Measurements from ENCODE around the gene PAPPA. TPM values are rescaled to one million over a fixed set of nuclear protein-coding genes. Genes with fewer than 3 reads are reported as not detected.

The PAPPA gene
- polyA plus RNA-seq, 5 donors, result 0.42 to 2.0 (median 1.2) TPM

DNA sequence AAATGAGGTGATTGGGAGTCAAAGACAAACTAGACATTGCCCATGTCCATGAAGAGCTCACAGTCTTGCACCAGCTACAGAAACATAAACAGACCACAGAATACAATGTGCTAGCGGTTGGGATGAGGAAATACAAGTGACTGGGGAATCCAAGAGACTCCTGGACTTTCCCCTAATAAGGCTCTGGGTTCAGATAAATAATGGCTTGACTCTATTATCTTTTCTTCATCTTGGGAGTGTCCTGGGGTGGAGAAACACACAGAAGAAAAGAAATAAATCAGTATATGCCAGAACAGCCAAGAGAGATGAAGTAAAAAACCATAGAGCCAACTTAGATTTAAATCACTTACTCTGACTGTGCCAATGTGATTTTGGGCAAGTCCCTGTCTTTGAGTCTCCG is 227.8 kb downstream of the PAPPA start:
- no peak for DNase-seq

DNA sequence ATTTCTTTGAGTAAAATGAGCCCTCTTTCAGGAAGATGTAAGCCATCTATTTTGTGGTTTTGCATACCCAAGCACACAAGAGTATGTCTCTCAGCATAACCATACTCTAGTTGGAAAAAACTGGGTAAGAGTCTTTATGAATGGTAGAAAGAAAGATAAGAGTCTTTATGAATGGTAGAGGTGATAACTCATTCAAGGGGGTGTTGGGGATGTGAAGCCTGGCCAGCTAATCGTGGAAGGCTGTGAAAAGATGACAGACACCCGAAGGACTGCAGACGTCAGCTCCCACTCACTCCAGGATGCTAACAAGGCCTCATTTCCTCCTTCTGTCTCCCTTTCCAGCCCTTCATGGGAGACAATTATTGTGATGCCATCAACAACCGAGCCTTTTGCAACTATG is 228.5 kb downstream of the PAPPA start:
- no peak for DNase-seq

DNA sequence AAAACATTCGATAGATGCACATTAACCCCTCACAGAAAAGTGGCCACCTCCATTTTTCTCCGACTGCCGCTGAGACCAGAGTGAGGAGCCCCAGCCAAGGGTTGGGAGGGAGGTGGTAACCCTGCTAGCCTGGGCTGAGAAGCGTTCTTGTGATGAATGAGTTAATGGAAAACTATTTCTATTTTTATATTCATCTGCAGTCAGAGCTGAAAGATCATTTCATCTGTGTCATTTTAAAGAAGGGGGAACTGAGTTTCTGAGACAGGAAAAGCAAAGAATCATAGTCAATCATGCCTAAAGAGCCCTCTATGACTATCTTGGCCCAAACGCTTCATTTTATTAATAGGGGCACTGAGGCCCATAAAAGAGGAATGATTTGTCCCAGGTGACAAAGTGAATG is 229.5 kb downstream of the PAPPA start:
- DNase-seq, result no peak

DNA sequence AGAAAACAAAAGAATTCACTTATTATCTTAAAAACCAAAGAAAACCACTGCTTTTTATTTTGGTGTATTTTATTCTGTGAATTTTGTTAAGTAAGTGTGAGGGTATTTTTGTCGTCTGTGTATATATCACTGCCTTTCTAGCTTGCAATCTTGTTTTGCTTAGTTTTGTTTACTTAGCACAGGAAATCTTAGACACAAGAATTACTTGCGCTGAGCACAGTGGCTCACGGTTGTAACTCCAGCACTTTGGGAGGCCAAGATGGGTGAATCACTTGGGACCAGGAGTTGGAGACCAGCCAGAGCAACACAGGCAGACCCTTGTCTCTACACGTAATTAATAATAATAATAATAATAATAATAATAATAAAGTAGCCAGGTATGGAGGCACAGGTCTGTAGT is 230.3 kb downstream of the PAPPA start:
- DNase-seq, result no peak

DNA sequence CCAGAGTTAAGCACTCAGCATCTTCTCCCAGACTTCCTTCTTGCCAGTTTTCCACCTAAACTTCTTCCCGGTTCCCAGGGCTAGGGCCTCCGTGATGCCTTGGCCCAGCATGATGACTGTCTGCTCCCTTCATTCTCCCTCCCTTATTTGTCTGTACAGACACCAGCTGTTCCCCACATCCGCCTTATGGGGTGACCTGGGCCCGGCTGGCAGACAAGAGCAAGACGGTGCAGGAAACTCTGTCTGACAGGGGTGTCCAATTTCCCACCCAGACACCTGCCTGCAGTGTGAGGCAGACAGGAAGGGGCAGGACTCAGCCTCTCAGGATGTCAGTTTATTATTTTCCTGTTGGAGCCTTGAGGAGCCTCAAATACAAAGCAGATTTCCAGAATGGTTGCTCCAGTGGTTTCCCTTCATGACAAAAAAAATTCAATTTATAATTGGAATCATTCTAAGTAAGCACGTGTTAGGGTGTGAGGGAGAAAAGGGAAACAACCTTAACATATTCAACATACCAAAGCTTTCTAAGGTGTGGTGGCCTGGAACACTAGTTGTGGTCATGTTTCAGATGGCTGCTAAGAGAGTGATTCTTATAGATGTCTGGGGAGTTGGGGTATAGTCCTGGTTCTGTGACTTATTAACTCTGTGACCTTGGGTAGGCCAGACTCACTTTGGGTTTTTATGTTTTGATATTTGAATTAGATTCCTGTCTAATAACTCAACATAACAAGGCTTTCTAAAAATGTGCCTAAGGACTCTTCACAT is 234.5 kb downstream of the PAPPA start:
- no peak for DNase-seq

DNA sequence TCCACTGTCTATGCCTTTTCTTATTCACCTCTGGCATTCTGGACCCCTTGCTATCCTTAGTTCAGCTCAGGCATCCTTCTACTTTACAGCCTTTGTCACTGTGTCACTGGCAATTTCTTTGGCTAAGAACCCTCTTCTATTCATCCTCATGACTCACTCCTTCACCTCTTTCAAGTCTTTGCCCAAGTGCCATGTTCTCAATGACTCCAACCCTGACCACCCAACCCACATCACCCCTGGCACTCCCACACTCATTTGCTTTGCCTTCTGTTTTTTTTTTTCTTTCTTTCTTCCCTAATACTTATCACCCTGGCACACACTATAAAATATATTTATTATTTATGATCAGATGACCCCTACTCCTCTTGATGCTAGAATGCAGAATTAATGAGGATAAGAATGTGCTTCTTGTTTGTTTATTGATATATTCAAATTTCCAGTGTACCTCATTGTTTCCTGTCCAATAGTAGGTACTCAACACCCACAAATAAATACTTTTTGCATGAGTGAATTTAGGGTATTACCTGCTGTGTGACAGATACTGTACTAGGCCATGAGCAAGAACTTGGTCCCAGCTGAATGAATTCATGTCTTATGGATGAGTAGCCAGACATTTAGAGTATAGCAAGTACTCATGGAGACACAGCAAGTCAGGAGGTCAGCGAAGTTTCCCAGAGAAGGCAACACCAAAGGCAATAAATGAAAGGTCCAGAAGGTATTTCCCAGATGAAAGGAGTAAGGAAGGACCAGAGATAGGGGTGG is 236.1 kb downstream of the PAPPA start:
- no peak for DNase-seq

DNA sequence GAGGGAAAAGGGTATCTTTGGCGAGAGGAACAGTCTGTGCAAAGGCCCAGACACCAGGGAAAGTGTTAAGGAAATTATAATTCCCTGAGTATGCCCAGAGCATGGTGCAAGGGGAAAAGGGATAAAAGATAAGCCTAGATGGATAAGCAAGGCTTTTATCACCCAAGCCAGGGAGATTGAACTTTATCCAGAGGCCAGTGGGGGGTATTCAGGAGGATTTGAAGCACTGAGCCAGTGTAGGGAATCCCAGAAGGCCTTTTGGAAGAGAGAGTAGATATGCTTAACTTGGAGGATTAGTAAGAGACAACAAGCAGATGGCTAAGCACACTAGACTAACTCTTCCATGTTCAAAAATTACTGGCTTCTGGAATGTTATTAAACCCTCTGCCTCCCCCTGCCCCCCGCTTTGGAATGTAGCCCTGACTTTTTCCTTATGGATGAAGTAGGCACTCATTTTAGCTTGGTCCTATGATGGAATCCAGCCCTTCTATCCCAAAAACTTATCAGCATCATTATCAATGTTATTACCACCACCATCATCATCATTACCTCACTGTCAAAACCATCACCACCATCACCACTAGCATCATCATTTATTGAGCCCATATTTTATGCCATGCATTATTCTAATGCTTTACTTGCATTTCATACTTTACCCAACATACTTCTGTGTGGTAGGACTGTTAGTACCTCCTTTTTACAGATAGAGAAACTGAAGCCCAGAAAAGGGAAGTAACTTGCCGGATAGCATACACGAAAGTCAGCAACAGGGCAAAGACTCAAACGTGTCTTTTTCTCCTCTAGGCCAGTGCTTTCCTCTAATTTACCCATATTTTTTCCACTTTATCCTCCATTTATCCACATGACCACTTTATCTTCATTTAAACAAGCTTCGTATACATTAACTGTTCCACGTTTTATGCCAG is 237.0 kb downstream of the PAPPA start:
- DNase-seq, result no peak

DNA sequence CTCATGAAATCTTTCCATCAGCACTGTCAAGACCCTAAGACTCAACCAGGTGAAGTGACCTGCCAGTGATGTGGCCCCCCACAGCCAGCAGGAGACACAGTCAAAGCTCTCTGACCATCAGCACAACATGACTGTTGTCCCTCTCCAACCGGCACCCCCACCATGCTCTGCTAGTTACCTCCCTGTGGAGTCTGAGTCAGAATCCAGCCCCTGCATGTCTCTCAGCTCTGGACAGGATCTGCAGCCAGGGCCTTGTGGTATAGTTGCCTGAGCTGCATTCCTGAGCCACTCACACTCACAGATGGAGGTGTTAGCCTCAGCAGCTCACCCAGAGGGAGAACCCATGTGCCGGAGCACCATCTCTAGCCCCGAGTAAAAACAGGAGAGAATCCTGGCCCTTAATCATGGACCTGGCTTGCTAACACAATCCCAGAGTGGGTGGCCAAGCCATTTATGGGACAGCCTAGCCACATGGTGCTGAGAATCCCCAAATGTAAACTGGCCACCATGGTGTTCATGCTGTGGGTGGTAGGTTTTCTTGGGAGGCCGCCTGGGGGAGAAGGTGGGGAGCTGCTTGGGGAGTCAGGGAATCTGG is 237.8 kb downstream of the PAPPA start:
- no peak for DNase-seq

DNA sequence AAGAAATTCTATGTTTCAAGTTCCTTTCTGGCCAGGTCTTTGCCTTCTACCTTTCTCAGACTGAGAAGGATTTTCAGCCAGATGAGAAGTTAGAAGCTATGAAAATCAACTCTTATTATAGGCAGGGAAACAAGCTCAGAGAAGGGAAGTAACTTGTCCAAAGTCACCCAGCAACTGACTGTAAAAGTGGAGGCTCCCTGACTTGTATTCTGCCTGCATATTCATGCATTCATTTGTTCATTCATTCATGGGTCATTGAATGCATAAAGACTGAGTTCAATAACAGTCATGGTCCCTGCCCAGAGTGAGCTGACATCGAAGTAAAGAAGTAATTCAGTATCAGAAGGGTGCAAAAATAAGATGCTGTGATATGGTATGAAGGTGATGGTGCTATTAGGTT is 239.6 kb downstream of the PAPPA start:
- no peak for DNase-seq

DNA sequence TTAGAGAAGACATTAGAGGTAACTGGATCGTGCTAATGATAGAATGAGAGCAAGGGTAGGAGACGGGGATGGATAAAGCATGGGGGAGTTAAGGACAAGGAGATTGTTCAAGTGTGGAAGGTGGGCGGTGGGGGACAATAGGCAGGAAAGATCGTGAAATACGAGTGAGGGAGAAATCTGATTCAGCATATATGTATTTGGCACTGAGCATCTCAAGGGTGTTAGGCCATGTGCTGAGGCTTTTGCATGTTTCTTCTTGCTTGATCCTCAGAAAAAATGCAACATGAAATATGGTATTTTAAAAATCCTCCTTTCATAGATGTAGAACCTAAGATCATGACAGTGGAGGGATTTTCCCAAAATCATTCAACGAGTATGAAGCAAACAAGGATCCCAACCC is 240.5 kb downstream of the PAPPA start:
- DNase-seq, result no peak

DNA sequence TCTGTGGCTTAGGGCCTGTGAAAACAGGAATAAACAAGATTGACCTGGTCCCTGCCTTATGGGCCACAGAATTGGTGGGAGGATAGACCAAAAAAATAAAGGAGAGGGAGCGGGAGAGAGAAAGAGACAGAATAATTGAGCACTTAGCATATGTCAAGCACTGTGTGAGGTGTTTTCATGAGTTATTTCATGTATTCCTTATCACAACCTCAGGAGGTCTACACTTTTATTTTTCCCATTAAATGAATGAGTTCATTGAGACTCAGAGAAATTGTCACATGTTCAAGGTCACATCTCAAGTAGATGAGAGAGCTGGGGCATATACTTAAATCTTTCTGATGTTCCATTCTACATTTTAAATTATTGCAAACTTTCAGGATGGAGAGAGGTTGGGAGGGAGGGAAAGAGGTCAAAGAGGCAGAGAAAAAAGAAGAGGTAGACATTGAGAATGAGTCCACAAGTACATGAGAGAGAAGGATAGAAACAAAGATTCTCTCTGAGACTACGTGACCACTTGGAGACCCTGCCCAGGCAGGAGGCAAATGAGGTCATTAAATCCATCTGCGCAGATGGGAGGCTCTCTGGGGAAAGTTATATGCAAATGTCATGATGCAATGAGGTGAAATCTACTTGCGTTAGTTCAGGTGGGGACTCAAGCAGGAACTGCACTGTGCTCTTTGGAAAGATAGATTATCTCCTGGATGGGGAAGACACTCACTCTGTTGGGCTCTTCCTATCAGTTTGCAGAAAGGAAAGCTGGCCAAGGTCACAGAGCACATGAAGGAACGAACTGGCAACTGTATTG is 241.5 kb downstream of the PAPPA start:
- DNase-seq, result no peak

DNA sequence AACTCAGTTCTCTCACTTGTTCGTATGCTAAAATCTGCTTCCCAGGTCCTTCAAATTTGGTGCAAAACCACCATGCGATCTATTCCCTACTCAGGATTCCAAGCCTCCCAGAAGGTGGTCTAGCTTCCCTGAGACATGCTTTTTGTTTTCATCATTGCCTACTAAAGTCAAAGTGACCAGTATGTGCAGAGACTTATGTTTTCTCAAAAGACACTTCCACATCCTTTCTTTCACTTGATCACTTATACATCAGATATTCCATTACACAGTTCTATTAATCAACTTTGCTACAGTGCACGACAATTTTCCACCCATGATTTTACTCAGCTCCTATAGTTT is 242.1 kb downstream of the PAPPA start:
- no peak for DNase-seq

DNA sequence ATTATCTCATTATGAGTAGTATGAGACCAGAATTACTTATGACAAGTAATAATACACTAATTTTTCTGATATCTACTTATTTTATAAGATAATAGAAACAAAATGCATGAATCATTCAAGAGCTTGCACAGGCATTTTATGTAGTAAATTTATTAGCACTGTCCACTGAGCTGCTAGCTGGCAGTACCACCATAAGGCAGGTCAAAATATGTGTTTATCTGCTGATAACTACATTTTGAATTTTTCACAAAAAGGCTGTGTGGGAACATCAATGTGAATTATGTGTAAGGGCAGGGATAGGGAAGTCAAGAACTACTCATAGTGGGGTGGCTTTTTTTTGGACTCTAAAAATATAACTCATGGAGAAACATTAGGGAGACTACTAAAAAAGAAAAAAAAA is 249.6 kb downstream of the PAPPA start:
- DNase-seq, result no peak

DNA sequence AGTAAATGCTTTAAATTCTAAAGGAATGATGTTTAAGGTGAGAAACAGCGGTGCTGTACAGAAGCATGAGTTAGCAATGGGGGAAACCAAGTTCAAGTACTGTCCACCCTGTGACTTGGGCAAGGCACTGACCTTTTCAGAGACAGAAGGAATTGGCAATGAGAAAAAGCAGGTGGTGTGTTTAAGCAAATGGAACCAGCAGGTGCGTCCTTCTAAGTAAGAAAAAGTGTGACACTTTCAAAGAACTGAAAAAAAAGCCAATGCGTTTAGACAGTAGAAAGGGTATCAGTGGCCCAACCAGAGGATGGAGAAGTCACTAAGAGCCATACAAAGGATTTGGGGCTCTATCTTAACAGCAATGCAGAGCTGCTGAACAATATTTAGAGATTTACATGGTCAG is 250.6 kb downstream of the PAPPA start:
- DNase-seq, result no peak

DNA sequence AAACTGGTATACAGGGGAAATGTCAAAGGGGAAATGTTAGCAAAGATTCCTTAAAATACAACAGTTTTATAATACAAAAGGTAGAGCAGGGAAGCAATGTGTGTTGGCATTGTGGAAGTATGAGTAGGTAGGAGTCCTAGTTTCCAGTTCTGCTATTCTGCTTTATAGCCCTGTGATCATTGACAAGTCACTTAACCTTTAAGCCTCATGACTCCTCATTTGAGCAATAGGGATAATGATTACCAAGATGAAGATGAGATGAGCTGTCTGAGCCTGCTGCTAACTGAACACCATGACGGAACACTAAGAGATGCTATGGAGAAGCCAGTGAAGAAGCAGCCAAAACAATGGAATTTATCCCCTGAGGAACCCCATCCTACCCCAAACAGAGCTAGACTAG is 251.7 kb downstream of the PAPPA start:
- no peak for DNase-seq

DNA sequence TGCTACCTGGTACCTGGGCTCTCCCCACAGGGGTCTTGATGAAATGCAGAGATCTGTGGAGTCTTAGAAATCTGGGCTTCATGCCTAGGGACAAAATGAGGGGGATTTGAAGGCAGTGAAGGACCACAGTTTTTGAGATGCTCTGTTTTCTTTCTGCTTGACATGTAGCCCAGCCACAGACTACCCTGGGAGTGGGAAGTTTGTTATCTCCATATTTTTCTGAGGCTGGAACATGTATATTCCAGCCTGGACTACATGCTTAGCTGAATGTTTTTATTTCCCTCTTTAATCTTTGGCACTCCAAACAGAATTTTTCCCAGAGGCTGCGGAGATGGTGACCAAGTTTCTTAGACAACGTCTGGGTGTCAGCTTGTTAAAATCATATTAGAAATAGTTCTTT is 252.9 kb downstream of the PAPPA start:
- DNase-seq, result no peak

DNA sequence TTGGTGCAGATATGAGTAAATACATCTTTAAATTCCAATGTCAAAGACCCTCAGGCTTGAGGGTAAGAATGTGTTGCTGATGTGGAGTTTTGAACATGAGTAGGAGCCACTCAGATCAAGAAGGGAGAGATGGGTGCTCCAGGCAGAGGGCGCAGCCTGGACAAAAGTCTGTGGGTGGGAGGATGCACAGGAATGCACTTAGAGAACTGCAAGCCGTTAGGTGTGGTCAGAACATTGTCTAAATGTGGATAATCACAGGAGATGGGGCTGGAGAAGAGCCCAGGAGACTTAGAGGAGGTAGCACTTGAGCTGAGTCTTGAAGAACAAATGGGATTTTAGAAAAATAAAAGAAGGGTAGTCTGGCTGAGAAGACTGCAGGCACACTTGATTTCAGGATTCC is 255.5 kb downstream of the PAPPA start:
- no peak for DNase-seq

DNA sequence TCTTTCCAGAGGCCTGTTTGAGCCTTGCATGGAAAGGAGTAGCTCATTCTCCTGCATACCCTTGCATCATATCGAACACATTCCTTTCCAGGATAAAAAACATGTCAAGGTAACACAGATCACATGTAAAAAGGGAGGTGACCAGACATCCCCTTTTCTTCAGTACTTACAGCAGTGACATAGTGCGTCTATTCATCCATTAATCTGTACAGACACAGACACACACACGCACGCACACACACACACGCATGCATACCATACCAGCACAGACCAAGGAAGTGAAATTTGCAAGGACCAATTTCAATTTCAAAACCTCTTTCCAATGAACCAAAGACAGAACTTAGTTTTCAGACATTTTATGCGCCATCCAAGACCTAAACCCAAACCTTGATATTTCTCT is 256.0 kb downstream of the PAPPA start:
- DNase-seq, result no peak

DNA sequence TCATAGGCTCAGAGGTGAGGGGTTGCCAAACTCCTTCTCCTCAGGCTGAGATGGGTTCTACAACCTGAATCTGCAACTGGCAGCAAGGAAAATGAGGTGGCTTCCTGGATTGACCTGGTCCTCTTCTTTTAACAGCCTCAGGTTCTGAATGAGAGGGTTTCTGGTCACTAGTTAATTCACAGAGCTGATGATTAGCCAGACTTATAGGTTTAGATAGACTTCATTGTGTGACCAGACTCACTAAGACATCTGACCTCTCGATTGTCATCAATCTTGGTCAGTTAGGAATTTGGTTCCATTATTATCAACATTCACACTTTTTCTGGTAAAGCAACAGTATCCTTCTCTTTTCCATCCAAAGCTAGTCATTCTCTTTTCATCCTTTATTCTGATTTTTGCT is 257.9 kb downstream of the PAPPA start:
- no peak for DNase-seq

DNA sequence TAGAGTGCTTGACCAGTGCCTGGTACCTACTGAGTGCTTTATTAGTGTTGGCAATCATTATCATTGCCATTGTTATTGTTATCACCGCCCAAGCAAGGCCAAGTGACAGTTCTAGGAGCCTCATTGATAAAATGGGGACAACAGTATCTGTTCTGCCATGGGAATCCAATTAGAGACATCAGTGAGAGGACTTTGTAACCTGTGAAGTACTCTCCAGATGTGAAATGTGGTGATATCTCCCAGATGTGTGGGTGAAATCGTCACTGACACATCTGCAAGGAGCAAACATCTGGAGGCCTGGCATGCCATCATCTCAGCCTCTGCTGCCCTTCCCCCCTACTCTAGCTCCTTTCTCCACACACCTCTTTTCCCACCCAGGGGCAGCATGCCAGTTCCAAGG is 260.8 kb downstream of the PAPPA start:
- no peak for DNase-seq

DNA sequence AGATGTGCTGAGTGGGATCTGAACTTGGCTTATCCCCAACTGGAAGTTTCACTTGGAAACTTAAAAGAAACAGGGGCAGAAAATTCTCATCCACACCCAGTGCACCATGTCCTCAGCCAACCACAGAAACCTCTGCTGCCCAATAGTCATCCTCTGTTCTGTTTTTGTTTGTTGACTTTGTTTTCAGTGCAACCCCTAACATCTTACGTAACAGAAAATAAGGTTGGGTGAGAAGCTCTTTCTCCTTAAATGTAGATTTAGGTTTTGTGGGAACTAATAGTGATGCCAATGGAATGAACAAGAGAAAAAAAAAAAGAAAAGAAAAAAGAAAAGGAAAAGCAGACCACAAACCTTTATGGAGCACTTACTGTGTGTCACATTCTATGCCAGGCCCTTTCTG is 262.8 kb downstream of the PAPPA start:
- no peak for DNase-seq
